ENCODE data around the gene CEACAM5.

GRCh38 chr19:41702171-41702651 lies 6.2 kb upstream of the CEACAM5 start:
- TF ChIP-seq FOXA1 (IDR thresholded peaks at IDR 0.05): no peak
- no peak for TF ChIP-seq JUND (IDR thresholded peaks at IDR 0.05)
- no peak for TF ChIP-seq GABPA (IDR thresholded peaks at IDR 0.05 in 1 of 2, conservative IDR thresholded peaks at IDR 0.05 in 1 of 2)
- TF ChIP-seq CTCF (IDR thresholded peaks at IDR 0.05; ENCODE audit: low read depth, low read length, missing input control): no peak
- no peak for TF ChIP-seq YY1 (IDR thresholded peaks at IDR 0.05)
- no peak for TF ChIP-seq RAD21 (IDR thresholded peaks at IDR 0.05)
- TF ChIP-seq ATF3 (IDR thresholded peaks at IDR 0.05): no peak
